Activated naive CD8-positive, alpha-beta T cell (primary cell): ENCODE data around the gene TMEM234.

Experiments
- H3K27ac Mint-ChIP-seq: one replicate; pipeline ENCODE4 v1.8.0; 2021; ENCODE audit warnings: mixed read lengths
- H3K27me3 Mint-ChIP-seq: one replicate; pipeline ENCODE4 v1.8.0; 2021; ENCODE audit warnings: mixed read lengths
- H3K36me3 Mint-ChIP-seq: one replicate; pipeline ENCODE4 v1.8.0; 2021; ENCODE audit warnings: mixed read lengths
- H3K4me1 Mint-ChIP-seq: one replicate; pipeline ENCODE4 v1.8.0; 2021; ENCODE audit warnings: low read depth, mixed read lengths
- H3K4me3 Mint-ChIP-seq: one replicate; pipeline ENCODE4 v1.8.0; 2021; ENCODE audit warnings: mild to moderate bottlenecking, mixed read lengths
- H3K9me3 Mint-ChIP-seq: one replicate; pipeline ENCODE4 v1.8.0; 2021; ENCODE audit warnings: low read depth, mixed read lengths

Gene TMEM234

DNA sequence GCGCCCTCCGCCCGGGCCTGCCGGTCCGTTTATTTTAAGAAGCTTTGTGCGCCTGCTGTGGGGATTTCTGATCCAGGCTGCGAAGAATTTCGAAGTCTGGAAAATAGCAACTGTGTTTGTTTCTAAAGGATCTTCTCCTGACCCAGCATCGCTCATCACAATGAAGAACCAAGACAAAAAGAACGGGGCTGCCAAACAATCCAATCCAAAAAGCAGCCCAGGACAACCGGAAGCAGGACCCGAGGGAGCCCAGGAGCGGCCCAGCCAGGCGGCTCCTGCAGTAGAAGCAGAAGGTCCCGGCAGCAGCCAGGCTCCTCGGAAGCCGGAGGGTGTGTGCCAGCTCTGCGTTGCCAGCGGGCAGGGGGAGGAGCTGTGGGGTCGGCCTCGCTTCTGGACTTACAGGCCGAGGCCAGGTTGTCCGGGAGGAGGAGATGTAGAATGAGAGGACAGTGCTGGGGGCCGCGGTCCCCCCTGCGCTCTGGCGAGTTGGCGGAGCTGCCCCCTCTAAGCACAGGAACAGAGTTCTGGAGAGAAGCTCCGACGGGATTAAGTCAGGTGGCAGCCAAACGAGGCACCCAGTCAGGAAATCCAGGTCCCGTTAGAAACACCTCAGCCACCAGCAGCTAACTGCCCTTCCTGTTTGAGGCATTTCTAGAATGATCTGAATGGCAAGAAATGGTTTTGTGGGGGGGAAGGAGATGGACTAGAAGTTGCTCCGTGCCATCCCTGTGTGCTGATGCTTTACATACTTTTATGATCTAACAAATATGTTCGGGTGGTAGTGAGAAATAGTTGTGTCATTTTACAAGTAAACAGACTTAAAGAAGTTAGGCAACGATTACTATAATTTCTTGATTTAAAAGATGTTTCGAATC lies 41.7 kb downstream of the TMEM234 start:
- Mint-ChIP-seq H3K27ac (peak overlapping the region; percentile 96), H3K4me1 (peaks cover 49% of the 10 kb centered on the region), H3K9me3 (no peaks in the 10 kb centered on the region), H3K4me3 (peak overlapping the region; percentile 94), H3K27me3 (no peaks in the 10 kb centered on the region), H3K36me3 (peaks cover 17% of the 10 kb centered on the region)

DNA sequence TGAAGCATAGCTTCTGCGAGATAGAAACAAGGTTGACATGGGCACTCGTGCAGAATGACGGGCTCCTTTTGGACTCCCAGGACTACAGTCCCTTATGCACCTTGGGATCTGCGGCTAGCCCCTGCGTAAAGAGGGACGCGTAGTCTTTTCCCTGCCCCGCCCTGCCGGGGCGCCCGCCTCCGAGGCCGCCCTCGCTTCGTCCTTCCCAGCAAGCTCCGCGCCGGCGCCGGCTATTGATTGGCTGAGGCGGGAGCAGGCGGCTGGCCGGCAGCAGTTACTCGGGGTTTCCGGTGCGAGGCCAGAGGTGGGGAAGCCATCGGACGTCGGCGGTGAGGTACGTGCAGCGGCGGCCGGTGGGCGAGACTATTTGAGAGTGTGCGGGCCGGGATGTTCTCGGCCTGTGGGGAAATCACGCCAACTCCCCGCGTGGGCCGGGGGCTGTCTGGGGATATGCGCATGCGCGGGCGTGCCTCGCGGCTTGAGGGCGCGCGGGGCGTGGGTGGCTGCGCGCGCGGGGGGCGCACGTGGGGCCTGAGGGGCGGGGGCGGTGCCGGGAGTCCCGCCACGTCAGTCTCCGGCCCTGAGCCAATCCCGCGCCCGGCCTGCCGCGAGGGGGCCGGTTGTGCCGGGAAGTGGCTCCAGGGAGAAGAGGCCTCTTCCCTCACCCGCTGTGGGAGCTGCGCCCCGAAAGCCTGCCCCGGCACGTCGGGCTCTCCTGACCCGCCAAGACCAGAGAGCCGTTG lies 42.5 kb downstream of the TMEM234 start, which contains the start of gene TXLNA:
TSS of gene TXLNA (plus strand) at position 233 of the 743 bp plus-strand sequence. CDS start 671 bp downstream, outside the sequence.
- H3K9me3 Mint-ChIP-seq, result no peaks in the 10 kb centered on the region
- no peaks in the 10 kb centered on the region for H3K27me3 Mint-ChIP-seq
- H3K4me3 Mint-ChIP-seq, result peak within 1 kb of the TSS; percentile 94
- H3K27ac Mint-ChIP-seq, result peak within 1 kb of the TSS; percentile 96
- peaks cover 44% of the 10 kb centered on the region for H3K4me1 Mint-ChIP-seq
- peaks cover 12% of the 10 kb centered on the region for H3K36me3 Mint-ChIP-seq

DNA sequence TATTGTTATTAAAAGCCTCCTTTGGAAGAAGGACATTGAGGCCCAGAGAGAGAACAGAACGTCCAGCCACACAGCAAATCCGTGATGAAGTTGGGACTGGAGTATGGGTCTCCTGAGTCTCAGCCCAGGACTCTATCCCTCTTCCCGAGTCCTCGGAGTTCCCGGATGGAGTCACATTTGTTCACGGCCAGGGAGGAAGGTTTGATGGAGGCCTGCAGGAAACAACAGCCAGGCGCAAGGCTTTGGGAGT lies 43.0 kb downstream of the TMEM234 start:
- Mint-ChIP-seq H3K9me3 (no peaks in the 10 kb centered on the region), H3K4me1 (peaks cover 39% of the 10 kb centered on the region), H3K36me3 (peaks cover 9% of the 10 kb centered on the region), H3K4me3 (peak overlapping the region; percentile 89), H3K27me3 (no peaks in the 10 kb centered on the region), H3K27ac (peak overlapping the region; percentile 96)

DNA sequence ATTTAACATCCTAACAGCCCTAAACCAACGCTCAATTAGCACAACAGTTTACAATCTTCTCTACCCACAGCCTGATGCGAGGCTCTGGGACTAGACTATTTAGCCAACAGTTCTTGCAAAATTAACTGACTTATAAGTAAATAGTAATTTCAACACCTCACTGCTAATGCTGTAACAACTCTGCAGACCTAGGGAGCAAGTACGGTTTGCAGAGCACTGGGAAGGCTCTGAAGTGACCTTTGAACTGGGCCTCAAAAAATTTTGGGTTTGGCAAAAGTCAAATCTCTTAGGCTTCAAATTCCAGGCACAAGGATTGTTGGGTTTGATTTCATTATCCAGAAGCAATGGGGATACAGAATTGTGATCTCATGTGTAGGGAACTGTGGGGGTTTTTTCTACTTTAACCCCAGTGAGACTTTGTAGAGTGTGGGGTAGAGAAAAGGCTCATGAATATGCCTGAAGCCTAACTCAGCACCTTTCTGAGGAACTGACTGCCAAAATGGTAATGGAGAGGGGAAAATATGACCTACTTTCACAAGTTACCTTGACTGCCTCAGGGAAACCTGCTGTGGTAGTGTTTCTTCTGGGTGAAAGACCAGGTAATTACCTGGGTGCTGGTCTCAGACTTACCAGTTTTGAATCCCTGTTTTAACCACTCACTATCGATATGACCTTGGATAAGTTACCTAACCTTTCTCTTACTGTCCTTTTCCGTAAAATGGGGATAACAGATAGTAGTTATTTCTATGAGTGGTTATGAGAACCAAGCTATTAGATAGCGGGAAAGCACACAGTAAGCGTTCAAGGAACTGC lies 43.6 kb downstream of the TMEM234 start:
- no peaks in the 10 kb centered on the region for H3K27me3 Mint-ChIP-seq
- peak overlapping the region; percentile 89 for H3K4me3 Mint-ChIP-seq
- peaks cover 6% of the 10 kb centered on the region for H3K36me3 Mint-ChIP-seq
- H3K27ac Mint-ChIP-seq, result peak overlapping the region; percentile 96
- no peaks in the 10 kb centered on the region for H3K9me3 Mint-ChIP-seq
- H3K4me1 Mint-ChIP-seq, result peaks cover 35% of the 10 kb centered on the region

DNA sequence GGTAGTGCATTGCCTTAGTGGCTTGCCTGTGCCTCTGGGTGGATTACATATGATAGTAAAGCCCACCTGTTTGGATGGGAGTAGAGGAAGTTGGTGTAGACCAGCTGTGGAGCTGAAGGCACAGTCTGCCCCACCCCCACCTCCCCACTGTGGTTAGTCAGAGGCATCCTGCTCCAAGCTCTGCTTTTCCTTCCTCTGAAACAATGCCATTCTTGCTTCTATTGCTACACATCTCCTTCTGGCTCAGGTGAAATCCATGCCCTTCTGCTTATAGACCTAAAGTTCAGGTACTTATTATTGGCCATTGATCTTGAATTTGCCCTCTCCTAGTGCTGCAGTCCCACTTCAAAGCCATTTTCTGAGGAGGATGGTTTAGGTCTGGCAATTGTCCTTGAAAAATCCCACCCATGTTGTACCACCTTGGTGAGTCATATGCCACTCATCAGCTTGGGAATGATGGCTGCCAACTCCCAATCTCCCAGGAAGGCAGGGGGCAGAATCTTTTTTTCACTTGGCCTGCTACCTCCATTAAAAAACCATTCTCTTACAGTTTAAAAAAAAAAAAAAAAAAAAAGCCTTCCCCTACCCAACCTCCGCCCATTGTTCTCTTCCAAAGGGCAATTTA lies 49.4 kb downstream of the TMEM234 start:
- Mint-ChIP-seq H3K27me3 (no peaks in the 10 kb centered on the region), H3K9me3 (no peaks in the 10 kb centered on the region), H3K4me1 (peaks cover 15% of the 10 kb centered on the region), H3K36me3 (no peaks in the 10 kb centered on the region), H3K4me3 (no peak overlapping the region), H3K27ac (peak overlapping the region; percentile 41)

DNA sequence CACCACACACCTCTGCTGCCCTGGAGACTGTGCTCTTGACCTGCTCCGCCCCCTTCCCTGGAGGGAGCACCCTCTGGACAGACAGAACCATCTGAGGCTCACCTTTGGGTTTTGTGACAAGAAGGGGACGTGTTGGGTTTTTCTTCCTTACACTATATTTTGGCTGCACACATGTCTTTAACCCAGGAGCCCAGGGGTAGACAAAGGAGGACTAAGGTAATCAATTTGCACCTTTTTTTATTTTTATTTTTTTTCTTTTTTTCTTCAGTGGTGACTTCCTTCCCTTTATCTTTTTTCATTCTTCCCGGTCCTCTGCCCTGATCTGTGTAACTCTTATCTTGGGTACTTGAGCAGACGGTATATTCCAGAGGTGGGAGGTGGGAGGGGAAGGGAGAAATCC lies 51.2 kb downstream of the TMEM234 start:
- Mint-ChIP-seq H3K4me1 (peaks cover 15% of the 10 kb centered on the region), H3K27me3 (no peaks in the 10 kb centered on the region), H3K9me3 (no peaks in the 10 kb centered on the region), H3K27ac (no peak overlapping the region), H3K4me3 (no peak overlapping the region), H3K36me3 (peaks cover 2% of the 10 kb centered on the region)
